Right lobe of liver (tissue), 6 donors: ENCODE results near the gene CCDC88C. TPM values are rescaled to one million over a fixed set of nuclear protein-coding genes. Genes with fewer than 3 reads are reported as not detected.

Experiments used
- ATAC-seq, 4 donors: fragments of 200-7000 bp; cut with Tn5 transposase; one replicate each; pipeline ENCODE4 v1.9.1; 2020; ENCODE audit warnings: mild to moderate bottlenecking in 4 of 4, moderate library complexity in 4 of 4
- DNase-seq, 3 donors: peaks; one replicate each; pipeline ENCODE4 v3.0.0-alpha.2; 2020
- H3K27ac ChIP-seq, 3 donors: fragments of 200-600 bp; one replicate each; pipeline ENCODE4 v1.8.0; 2022
- H3K27me3 ChIP-seq, 2 donors: fragments of 200-600 bp; one replicate each; pipeline ENCODE4 v1.8.0; 2022
- H3K36me3 ChIP-seq, 4 donors: fragments of 200-600 bp; sonication (generic) in 1 of 4; one replicate each; pipeline versions ENCODE4 v1.5.1 to v1.8.0; 2017 to 2022; ENCODE audit warnings: control low read depth in 1 of 4
- H3K4me1 ChIP-seq, 4 donors: fragments of 200-600 bp; sonication (generic) in 1 of 4; one replicate each; pipeline versions ENCODE4 v1.5.1 to v1.8.0; 2017 to 2022; ENCODE audit warnings: control low read depth in 1 of 4
- H3K4me3 ChIP-seq, 3 donors: fragments of 200-600 bp; one replicate each; pipeline ENCODE4 v1.8.0; 2022
- H3K9me3 ChIP-seq, 4 donors: fragments of 200-600 bp; sonication (generic) in 1 of 4; one replicate each; pipeline versions ENCODE4 v1.5.1 to v1.8.0; 2017 to 2022; ENCODE audit warnings: control low read depth in 1 of 4
- CTCF ChIP-seq, 4 donors: fragments of 200-600 bp in 3 of 4; fragments of 450-650 bp in 1 of 4; IDR thresholded peaks; one replicate each; pipeline versions ENCODE4 v1.5.1 to v1.8.0; 2016 to 2022; ENCODE audit warnings: antibody characterized with exemption in 4 of 4, mild to moderate bottlenecking in 2 of 4
- POLR2A ChIP-seq: fragments of 450-650 bp; IDR thresholded peaks from one replicate; pipeline ENCODE4 v1.6.1; 2017; ENCODE audit warnings: antibody characterized with exemption, mild to moderate bottlenecking
- WGBS: methylation state at CpG from one replicate; pipeline ENCODE4 v1.1.6; 2018; ENCODE audit warnings: low coverage, low lambda C conversion rate; ENCODE audit not compliant: insufficient coverage; ENCODE audit errors: missing lambda C conversion rate; 5-methylcytosine and 5-hydroxymethylcytosine counted together
- intact Hi-C, 2 donors: fragments of 100-400 bp; cut with DNase I; formaldehyde crosslinking; loops; one replicate each; pipeline versions ENCODE4 v1.11.2 to v1.14.1; 2022
- total RNA-seq, 6 experiments: library from RNA; depleted of rRNA in 2 of 6; stranded (reverse); fragments of >200 nt in 2 of 6; fragmentation: NEBNext Ultra II Directional in 3 of 6; extraction: Animal tissue kit (Norgen Biotek cat#: 25700) in 3 of 6; gene quantifications; one replicate each; pipeline versions ENCODE4 v1.1.0 to v1.2.4, GENCODE V29; 2016 to 2023
- donor health status: DM: no; HTN: yes; CAD: no.
- donor health status: DM: no; HTN: no; CAD: no.
- donor health status: DM: no; HTN: no; CAD: no.
- donor health status: DM: no; HTN: yes; CAD: no.
- donor health status: DM: no; HTN: yes; CAD: no.

CCDC88C gene
- total RNA-seq, 6 experiments from 2014 or later: 1.2 to 5.7 (median 3.1) TPM

- ATAC-seq: peak in 2 of 4 donors; percentile 9 to 10
- no peak for DNase-seq
- no peak overlapping the region for H3K27ac ChIP-seq
- no peak for TF ChIP-seq CTCF (IDR thresholded peaks at IDR 0.05)
- TF ChIP-seq POLR2A: no peak
- H3K36me3 ChIP-seq: no peaks in the 10 kb centered on the region
- no peaks in the 10 kb centered on the region for H3K27me3 ChIP-seq
- no peak overlapping the region for H3K4me3 ChIP-seq
- intact Hi-C loops: no loop called here
- no peaks in the 10 kb centered on the region for H3K4me1 ChIP-seq
- 93% methylated on average over 6 of the region's 63 CpGs for WGBS
- no peaks in the 10 kb centered on the region for H3K9me3 ChIP-seq
Observed at GRCh38 chr14:91233936-91234790, 183.5 kb downstream of the CCDC88C start.

GRCh38 chr14:91232603-91233002 is 185.0 kb downstream of the CCDC88C start:
- H3K9me3 ChIP-seq: no peaks in the 10 kb centered on the region
- DNase-seq: no peak
- H3K36me3 ChIP-seq: no peaks in the 10 kb centered on the region
- H3K4me3 ChIP-seq: no peak overlapping the region
- no peak overlapping the region for H3K27ac ChIP-seq
- no CpG with 5 or more reads among the region's 2 CpGs for WGBS
- H3K27me3 ChIP-seq: no peaks in the 10 kb centered on the region
- peak; percentile 16 to 32 (median 22) for ATAC-seq
- H3K4me1 ChIP-seq: no peaks in the 10 kb centered on the region
- intact Hi-C loops: no loop called here
- no peak for TF ChIP-seq CTCF (IDR thresholded peaks at IDR 0.05)
- TF ChIP-seq POLR2A: no peak

- no peaks in the 10 kb centered on the region for H3K4me1 ChIP-seq
- whole genome bisulfite sequencing: 100% methylated on average over 2 of the region's 2 CpGs
- no peak for DNase-seq
- no peak overlapping the region for H3K27ac ChIP-seq
- H3K36me3 ChIP-seq: peaks cover 0 to 3% (median 0%) of the 10 kb centered on the region in 4 donors
- intact Hi-C loops: no loop called here
- no peak overlapping the region for H3K4me3 ChIP-seq
- no peak for ATAC-seq
- no peaks in the 10 kb centered on the region for H3K27me3 ChIP-seq
- H3K9me3 ChIP-seq: no peaks in the 10 kb centered on the region
- TF ChIP-seq CTCF (IDR thresholded peaks at IDR 0.05) (no peak), POLR2A (no peak)
Observed at GRCh38 chr14:91232052-91232451, 185.6 kb downstream of the CCDC88C start.

GRCh38 chr14:91231446-91231845 is 186.2 kb downstream of the CCDC88C start:
- intact Hi-C loops: no loop called here
- Histone ChIP-seq H3K4me1 (no peaks in the 10 kb centered on the region), H3K4me3 (no peak overlapping the region), H3K27ac (no peak overlapping the region), H3K27me3 (no peaks in the 10 kb centered on the region), H3K9me3 (no peaks in the 10 kb centered on the region), H3K36me3 (peaks cover 0 to 9% (median 0%) of the 10 kb centered on the region in 4 donors)
- ATAC-seq (no peak), DNase-seq (no peak)
- no peak for TF ChIP-seq CTCF (IDR thresholded peaks at IDR 0.05)
- no peak for TF ChIP-seq POLR2A
- 30% methylated on average over 2 of the region's 3 CpGs for whole genome bisulfite sequencing
